OCI-LY7 (cell line): ENCODE data around the gene ORMDL2.

Source experiments
- CTCF ChIP-seq: fragments of 200-600 bp; sonication (generic); conservative IDR thresholded peaks from 2 replicates; pipeline ENCODE4 v1.5.1; 2014; ENCODE audit warnings: mild to moderate bottlenecking, antibody characterized with exemption, low read length, moderate library complexity, mixed read lengths
- EZH2phosphoT487 ChIP-seq: fragments of 200-600 bp; sonication (generic); IDR thresholded peaks from 2 replicates; pipeline ENCODE4 v1.6.1; 2018; ENCODE audit warnings: low read depth, borderline replicate concordance, mild to moderate bottlenecking, mixed run types, antibody characterized with exemption, low read length, moderate library complexity, mixed read lengths

- TF ChIP-seq CTCF = no peak
- no peak for TF ChIP-seq EZH2phosphoT487
These were observed at the start of gene ORMDL2, which contains the start of gene SARNP for GRCh38 chr12:55817345-55818139.
